Measurements from ENCODE around the gene GRIK4.

Gene GRIK4

GRCh38 chr11:120858740-120859139 is 347.2 kb downstream of the GRIK4 start:
- no peak for DNase-seq

GRCh38 chr11:120859552-120860295 is 348.2 kb downstream of the GRIK4 start:
- DNase-seq, result no peak

GRCh38 chr11:120863359-120863758 is 351.8 kb downstream of the GRIK4 start:
- no peak for DNase-seq

GRCh38 chr11:120867024-120867423 is 355.5 kb downstream of the GRIK4 start:
- no peak for DNase-seq

- no peak for DNase-seq
Measured at GRCh38 chr11:120867531-120867930, 356.0 kb downstream of the GRIK4 start.

GRCh38 chr11:120867988-120868387 is 356.4 kb downstream of the GRIK4 start:
- DNase-seq, result no peak

- DNase-seq, result no peak
Measured at GRCh38 chr11:120869097-120869496, 357.5 kb downstream of the GRIK4 start.

GRCh38 chr11:120869516-120870011 is 358.0 kb downstream of the GRIK4 start:
- DNase-seq, result no peak

GRCh38 chr11:120871194-120871593 is 359.6 kb downstream of the GRIK4 start:
- DNase-seq, result no peak

- DNase-seq, result no peak
Measured at GRCh38 chr11:120871924-120872323, 360.4 kb downstream of the GRIK4 start.

GRCh38 chr11:120873966-120874735 is 362.6 kb downstream of the GRIK4 start:
- DNase-seq, result no peak

GRCh38 chr11:120875986-120876385 is 364.4 kb downstream of the GRIK4 start:
- no peak for DNase-seq

- DNase-seq, result no peak
Measured at GRCh38 chr11:120877746-120878365, 366.3 kb downstream of the GRIK4 start.

- no peak for DNase-seq
Measured at GRCh38 chr11:120878781-120879180, 367.2 kb downstream of the GRIK4 start.

- no peak for DNase-seq
Measured at GRCh38 chr11:120880498-120881175, 369.1 kb downstream of the GRIK4 start.

- no peak for DNase-seq
Measured at GRCh38 chr11:120881596-120881995, 370.0 kb downstream of the GRIK4 start.

GRCh38 chr11:120882175-120882574 is 370.6 kb downstream of the GRIK4 start:
- DNase-seq, result no peak

- DNase-seq, result peak in 2 of 14 donors; percentile 4 to 66
Measured at GRCh38 chr11:120883404-120884080, 372.0 kb downstream of the GRIK4 start.

- DNase-seq, result no peak
Measured at GRCh38 chr11:120884154-120885020, 372.8 kb downstream of the GRIK4 start.

- DNase-seq, result no peak
Measured at GRCh38 chr11:120890609-120891320, 379.2 kb downstream of the GRIK4 start.
